Activated CD8-positive, alpha-beta T cell treated with anti-CD3 and anti-CD28 coated beads for 36 hours (primary cell): ENCODE data around the gene RNU6-9. TPM values are rescaled to one million over a fixed set of nuclear protein-coding genes. Genes with fewer than 3 reads are reported as not detected.

ENCODE experiments used
- ATAC-seq: fragments of 200-7000 bp; cut with Tn5 transposase; one replicate; pipeline ENCODE4 v1.10.0; 2021; ENCODE audit warnings: mild to moderate bottlenecking, moderate library complexity
- CTCF ChIA-PET: fragments of 350-600 bp; sonication (Branson Sonifier 250); formaldehyde crosslinking; loops from one replicate; lab custom pipeline; 2021; ENCODE audit warnings: antibody characterized with exemption; lab: Charles Lee
- POLR2A ChIA-PET: fragments of 350-600 bp; sonication (Branson Sonifier 250); formaldehyde crosslinking; loops from one replicate; lab custom pipeline; 2021; ENCODE audit warnings: antibody characterized with exemption; lab: Charles Lee
- DNase-seq: peaks from one replicate; pipeline ENCODE4 v3.0.0-alpha.2; 2020
- H3K27ac Mint-ChIP-seq: one replicate; pipeline ENCODE4 v1.8.0; 2021; ENCODE audit warnings: mild to moderate bottlenecking, mixed read lengths
- H3K27me3 Mint-ChIP-seq: one replicate; pipeline ENCODE4 v1.8.0; 2021; ENCODE audit warnings: mixed read lengths
- H3K36me3 Mint-ChIP-seq: one replicate; pipeline ENCODE4 v1.8.0; 2021; ENCODE audit warnings: low read depth, mixed read lengths
- H3K4me1 Mint-ChIP-seq: one replicate; pipeline ENCODE4 v1.8.0; 2021; ENCODE audit warnings: low read depth, mixed read lengths
- H3K4me3 Mint-ChIP-seq: one replicate; pipeline ENCODE4 v1.8.0; 2021; ENCODE audit warnings: mild to moderate bottlenecking, moderate library complexity, mixed read lengths
- H3K9me3 Mint-ChIP-seq: one replicate; pipeline ENCODE4 v1.8.0; 2021; ENCODE audit warnings: mixed read lengths
- intact Hi-C: fragments of 100-400 bp; cut with micrococcal nuclease; formaldehyde crosslinking; loops from one replicate; pipeline ENCODE4 v1.10.0; 2022
- total RNA-seq, 2 experiments: library from RNA; stranded (reverse); gene quantifications; one replicate each; pipeline ENCODE4 v1.2.3, GENCODE V29; 2021
- TF ChIP-seq, protein P1 (sequence below): fragments of 200-600 bp; IDR thresholded peaks from one replicate; pipeline ENCODE4 v1.8.0; 2022; ENCODE audit warnings: antibody characterized with exemption, mild to moderate bottlenecking

The RNU6-9 gene
- total RNA-seq, 2 experiments from 2014 or later, result not detected

GRCh38 chr19:927780-928401 is 34.6 kb downstream of the RNU6-9 start:
- H3K4me1 Mint-ChIP-seq, result peaks cover 16% of the 10 kb centered on the region
- H3K9me3 Mint-ChIP-seq, result no peaks in the 10 kb centered on the region
- ATAC-seq (no peak), DNase-seq (no peak)
- ChIA-PET POLR2A (no interaction called here), CTCF (interaction anchor here (0.8 kb wide), 1 partner anchor 56 kb away, joined by 3 read pairs; the partner anchor contains the start of gene WDR18)
- no peak overlapping the region for H3K27ac Mint-ChIP-seq
- intact Hi-C loops, result loop anchor here (2.0 kb wide), 1 partner anchor 55 kb away; no protein-coding TSS in a partner anchor
- no peaks in the 10 kb centered on the region for H3K27me3 Mint-ChIP-seq
- peak overlapping the region; percentile 27 for H3K4me3 Mint-ChIP-seq
- no peaks in the 10 kb centered on the region for H3K36me3 Mint-ChIP-seq
- TF ChIP-seq, protein P1, sequence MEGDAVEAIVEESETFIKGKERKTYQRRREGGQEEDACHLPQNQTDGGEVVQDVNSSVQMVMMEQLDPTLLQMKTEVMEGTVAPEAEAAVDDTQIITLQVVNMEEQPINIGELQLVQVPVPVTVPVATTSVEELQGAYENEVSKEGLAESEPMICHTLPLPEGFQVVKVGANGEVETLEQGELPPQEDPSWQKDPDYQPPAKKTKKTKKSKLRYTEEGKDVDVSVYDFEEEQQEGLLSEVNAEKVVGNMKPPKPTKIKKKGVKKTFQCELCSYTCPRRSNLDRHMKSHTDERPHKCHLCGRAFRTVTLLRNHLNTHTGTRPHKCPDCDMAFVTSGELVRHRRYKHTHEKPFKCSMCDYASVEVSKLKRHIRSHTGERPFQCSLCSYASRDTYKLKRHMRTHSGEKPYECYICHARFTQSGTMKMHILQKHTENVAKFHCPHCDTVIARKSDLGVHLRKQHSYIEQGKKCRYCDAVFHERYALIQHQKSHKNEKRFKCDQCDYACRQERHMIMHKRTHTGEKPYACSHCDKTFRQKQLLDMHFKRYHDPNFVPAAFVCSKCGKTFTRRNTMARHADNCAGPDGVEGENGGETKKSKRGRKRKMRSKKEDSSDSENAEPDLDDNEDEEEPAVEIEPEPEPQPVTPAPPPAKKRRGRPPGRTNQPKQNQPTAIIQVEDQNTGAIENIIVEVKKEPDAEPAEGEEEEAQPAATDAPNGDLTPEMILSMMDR, result no peak

GRCh38 chr19:928471-929202 is 35.4 kb downstream of the RNU6-9 start:
- Mint-ChIP-seq H3K4me3 (no peak overlapping the region), H3K27ac (no peak overlapping the region), H3K4me1 (peaks cover 22% of the 10 kb centered on the region), H3K27me3 (no peaks in the 10 kb centered on the region), H3K9me3 (no peaks in the 10 kb centered on the region), H3K36me3 (no peaks in the 10 kb centered on the region)
- POLR2A ChIA-PET, result no interaction called here
- intact Hi-C loops, result no loop called here
- CTCF ChIA-PET, result interaction anchor here (1.0 to 1.1 kb wide), 2 partner anchors 55 to 65 kb away, joined by 3 read pairs; no protein-coding TSS in a partner anchor
- DNase-seq (no peak), ATAC-seq (no peak)
- TF ChIP-seq, protein P1, result no peak

- DNase-seq (no peak), ATAC-seq (no peak)
- no peak overlapping the region for H3K4me3 Mint-ChIP-seq
- CTCF ChIA-PET, result interaction anchor here (1.0 to 1.9 kb wide), 3 partner anchors 54 to 72 kb away, joined by 3 to 4 read pairs (median 3); no protein-coding TSS in a partner anchor
- intact Hi-C loops, result no loop called here
- H3K4me1 Mint-ChIP-seq, result peaks cover 20% of the 10 kb centered on the region
- TF ChIP-seq, protein P1, result no peak
- no peaks in the 10 kb centered on the region for H3K9me3 Mint-ChIP-seq
- H3K36me3 Mint-ChIP-seq, result no peaks in the 10 kb centered on the region
- H3K27me3 Mint-ChIP-seq, result no peaks in the 10 kb centered on the region
- POLR2A ChIA-PET, result no interaction called here
- no peak overlapping the region for H3K27ac Mint-ChIP-seq
Observed at GRCh38 chr19:929203-929890, 36.1 kb downstream of the RNU6-9 start.

DNA sequence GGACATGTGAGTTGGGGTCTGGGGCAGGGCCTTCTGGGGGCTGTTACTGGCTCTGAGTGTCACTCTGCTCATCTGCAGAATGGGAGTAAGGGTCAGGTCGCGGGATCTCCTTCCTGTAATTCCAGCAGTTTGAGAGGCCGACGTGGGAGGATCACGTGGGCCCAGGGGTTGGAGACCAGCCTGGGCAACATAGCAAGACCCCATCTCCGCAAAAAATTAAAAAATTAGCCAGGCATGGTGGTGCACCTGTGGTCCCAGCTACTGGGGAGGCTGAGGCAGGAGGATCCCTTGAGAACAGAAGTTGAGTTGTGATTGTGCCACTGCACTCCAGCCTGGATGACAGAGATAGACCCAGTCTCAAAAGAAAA is 36.6 kb downstream of the RNU6-9 start:
- H3K36me3 Mint-ChIP-seq, result no peaks in the 10 kb centered on the region
- no peak overlapping the region for H3K27ac Mint-ChIP-seq
- intact Hi-C loops, result no loop called here
- no peaks in the 10 kb centered on the region for H3K9me3 Mint-ChIP-seq
- no peak for ATAC-seq
- no peaks in the 10 kb centered on the region for H3K27me3 Mint-ChIP-seq
- POLR2A ChIA-PET, result no interaction called here
- DNase-seq, result no peak
- H3K4me3 Mint-ChIP-seq, result no peak overlapping the region
- H3K4me1 Mint-ChIP-seq, result peaks cover 18% of the 10 kb centered on the region
- TF ChIP-seq, protein P1, result no peak
- CTCF ChIA-PET, result interaction anchor here (1.1 to 1.9 kb wide), 2 partner anchors 54 to 72 kb away, joined by 3 to 4 read pairs; no protein-coding TSS in a partner anchor
